ENCODE measurements around the gene DPP9.
A peak's percentile ranks its signal among the peaks of the same experiment; 100 is the strongest.

DPP9 gene

GRCh38 chr19:4709440-4710280 is 14.0 kb downstream of the DPP9 start:
- no peak for DNase-seq (ENCODE audit: low read depth)

GRCh38 chr19:4707956-4708650 is 15.5 kb downstream of the DPP9 start:
- peak; percentile 49 for DNase-seq (ENCODE audit: low read depth)

- no peak for DNase-seq (ENCODE audit: low read depth)
These were observed 16.3 kb downstream of the DPP9 start for GRCh38 chr19:4707322-4707721.

- DNase-seq (ENCODE audit: low read depth): no peak
These were observed 18.1 kb downstream of the DPP9 start for GRCh38 chr19:4705413-4706131.

- DNase-seq (ENCODE audit: low read depth): no peak
These were observed 19.3 kb downstream of the DPP9 start for GRCh38 chr19:4704317-4704673.

GRCh38 chr19:4703671-4704316 is 19.8 kb downstream of the DPP9 start:
- no peak for DNase-seq (ENCODE audit: low read depth)

- DNase-seq (ENCODE audit: low read depth): no peak
These were observed 20.9 kb downstream of the DPP9 start for GRCh38 chr19:4702764-4703163.

- no peak for DNase-seq (ENCODE audit: low read depth)
These were observed 22.1 kb downstream of the DPP9 start for GRCh38 chr19:4701557-4701956.

GRCh38 chr19:4700693-4700970 is 23.0 kb downstream of the DPP9 start:
- DNase-seq (ENCODE audit: low read depth): no peak

- DNase-seq (ENCODE audit: low read depth): no peak
These were observed 23.6 kb downstream of the DPP9 start for GRCh38 chr19:4699826-4700692.

GRCh38 chr19:4697304-4697703 is 26.3 kb downstream of the DPP9 start:
- no peak for DNase-seq (ENCODE audit: low read depth)

- no peak for DNase-seq (ENCODE audit: low read depth)
These were observed 28.4 kb downstream of the DPP9 start for GRCh38 chr19:4695224-4695731.

GRCh38 chr19:4694211-4694987 is 29.2 kb downstream of the DPP9 start:
- peak; percentile 90 for DNase-seq (ENCODE audit: low read depth)

- no peak for DNase-seq (ENCODE audit: low read depth)
These were observed 30.0 kb downstream of the DPP9 start for GRCh38 chr19:4693471-4694121.

- DNase-seq (ENCODE audit: low read depth): no peak
These were observed 30.6 kb downstream of the DPP9 start for GRCh38 chr19:4693078-4693350.

- no peak for DNase-seq (ENCODE audit: low read depth)
These were observed 31.2 kb downstream of the DPP9 start for GRCh38 chr19:4692251-4693077.

GRCh38 chr19:4691373-4691772 is 32.3 kb downstream of the DPP9 start:
- no peak for DNase-seq (ENCODE audit: low read depth)

GRCh38 chr19:4690361-4690760 is 33.3 kb downstream of the DPP9 start:
- DNase-seq (ENCODE audit: low read depth): no peak

- no peak for DNase-seq (ENCODE audit: low read depth)
These were observed 34.2 kb downstream of the DPP9 start for GRCh38 chr19:4689403-4689802.

- DNase-seq (ENCODE audit: low read depth): no peak
These were observed 35.1 kb downstream of the DPP9 start for GRCh38 chr19:4688587-4688986.

All from non-pigmented ciliary epithelial cell (primary cell).